Ectodermal cell (in vitro differentiated cells): ENCODE results near the gene AGPAT3.

Experiments used
- H3K27ac ChIP-seq: 2 replicates; pipeline ENCODE4 v1.7.0; 2013; ENCODE audit warnings: mild to moderate bottlenecking, low read depth, low read length; ENCODE audit not compliant: insufficient read depth, poor library complexity, severe bottlenecking
- H3K27me3 ChIP-seq: 2 replicates; pipeline ENCODE4 v1.7.0; 2013; ENCODE audit warnings: mild to moderate bottlenecking, low read length; ENCODE audit not compliant: insufficient read depth, control insufficient read depth, poor library complexity, severe bottlenecking
- H3K36me3 ChIP-seq: one replicate; pipeline ENCODE4 v1.7.0; 2013; ENCODE audit warnings: low read length; ENCODE audit not compliant: control insufficient read depth, insufficient read depth
- H3K4me1 ChIP-seq: one replicate; pipeline ENCODE4 v1.7.0; 2013; ENCODE audit warnings: low read length; ENCODE audit not compliant: control insufficient read depth, insufficient read depth
- H3K4me3 ChIP-seq: 2 replicates; pipeline ENCODE4 v1.7.0; 2013; ENCODE audit warnings: low read depth, low read length, control low read depth; ENCODE audit not compliant: insufficient read depth
- H3K9me3 ChIP-seq: 2 replicates; pipeline ENCODE4 v1.7.0; 2013; ENCODE audit warnings: mild to moderate bottlenecking, low read length, moderate library complexity; ENCODE audit not compliant: control insufficient read depth
- WGBS, 2 experiments: methylation state at CpG; one replicate each; pipeline ENCODE4 v1.1.7; 2013; ENCODE audit warnings: missing lambda C conversion rate in 2 of 2; 5-methylcytosine and 5-hydroxymethylcytosine counted together

The AGPAT3 gene

DNA sequence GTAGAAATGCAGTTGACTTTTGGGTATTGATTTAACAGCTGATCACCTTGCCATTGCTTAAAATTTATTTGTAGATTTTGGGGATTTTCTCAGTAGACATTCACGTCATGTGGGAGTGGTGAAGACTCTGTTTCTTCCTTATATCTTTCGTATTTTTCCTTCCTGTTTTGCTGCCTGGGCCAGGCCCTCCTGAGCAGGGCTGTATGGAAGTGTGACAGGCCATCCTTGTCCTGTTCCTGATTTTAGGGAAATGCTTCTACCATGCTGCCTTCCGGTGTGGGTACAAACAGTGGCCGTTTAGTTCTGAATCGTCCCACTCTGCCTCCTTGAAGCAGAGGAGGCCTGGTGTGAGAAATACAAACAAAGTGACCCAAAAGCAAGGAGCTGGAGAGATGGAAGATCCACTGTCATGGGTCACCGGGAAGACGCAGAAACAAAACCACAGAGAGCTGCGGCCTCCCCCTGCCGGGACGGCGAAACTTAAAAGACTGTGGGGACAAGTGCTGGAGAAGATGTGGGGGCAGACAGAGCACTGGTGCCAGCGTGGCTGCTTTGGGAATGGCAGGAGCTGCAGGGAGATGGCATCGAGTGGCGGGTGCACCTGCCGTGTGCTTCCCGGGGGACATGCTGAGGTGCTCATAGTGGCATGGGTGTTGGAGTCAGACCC, 7.6 kb downstream of the AGPAT3 start:
- no peaks in the 10 kb centered on the region for H3K27me3 ChIP-seq
- H3K27ac ChIP-seq, result no peak overlapping the region
- no peaks in the 10 kb centered on the region for H3K4me1 ChIP-seq
- WGBS, 2 experiments, result 89 to 96% methylated on average over 16 of the region's 16 CpGs
- H3K9me3 ChIP-seq, result no peaks in the 10 kb centered on the region
- no peaks in the 10 kb centered on the region for H3K36me3 ChIP-seq
- no peak overlapping the region for H3K4me3 ChIP-seq

DNA sequence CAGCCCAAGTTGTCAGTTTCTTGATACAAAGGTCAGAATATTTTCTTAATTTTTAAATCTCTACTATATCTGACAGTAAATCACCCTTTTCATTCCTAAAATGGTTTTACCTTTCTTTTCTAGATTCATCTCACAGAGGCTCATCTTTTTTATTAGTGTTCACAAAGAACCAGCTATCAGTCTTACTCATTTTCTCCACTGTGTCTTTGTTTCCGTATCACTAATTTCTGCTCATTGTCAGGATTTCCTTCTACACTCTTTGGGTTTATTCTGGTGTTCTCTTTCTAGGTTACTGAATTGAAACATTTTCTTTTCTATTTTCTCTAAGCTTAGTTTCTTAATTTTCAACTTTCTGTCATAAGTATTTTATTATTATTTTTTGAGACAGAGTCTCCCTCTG, 8.7 kb downstream of the AGPAT3 start:
- 90 to 100% methylated on average over 1 of the region's 1 CpG for WGBS, 2 experiments
- Histone ChIP-seq H3K27ac (no peak overlapping the region), H3K9me3 (no peaks in the 10 kb centered on the region), H3K4me1 (no peaks in the 10 kb centered on the region), H3K36me3 (no peaks in the 10 kb centered on the region), H3K27me3 (no peaks in the 10 kb centered on the region), H3K4me3 (no peak overlapping the region)

DNA sequence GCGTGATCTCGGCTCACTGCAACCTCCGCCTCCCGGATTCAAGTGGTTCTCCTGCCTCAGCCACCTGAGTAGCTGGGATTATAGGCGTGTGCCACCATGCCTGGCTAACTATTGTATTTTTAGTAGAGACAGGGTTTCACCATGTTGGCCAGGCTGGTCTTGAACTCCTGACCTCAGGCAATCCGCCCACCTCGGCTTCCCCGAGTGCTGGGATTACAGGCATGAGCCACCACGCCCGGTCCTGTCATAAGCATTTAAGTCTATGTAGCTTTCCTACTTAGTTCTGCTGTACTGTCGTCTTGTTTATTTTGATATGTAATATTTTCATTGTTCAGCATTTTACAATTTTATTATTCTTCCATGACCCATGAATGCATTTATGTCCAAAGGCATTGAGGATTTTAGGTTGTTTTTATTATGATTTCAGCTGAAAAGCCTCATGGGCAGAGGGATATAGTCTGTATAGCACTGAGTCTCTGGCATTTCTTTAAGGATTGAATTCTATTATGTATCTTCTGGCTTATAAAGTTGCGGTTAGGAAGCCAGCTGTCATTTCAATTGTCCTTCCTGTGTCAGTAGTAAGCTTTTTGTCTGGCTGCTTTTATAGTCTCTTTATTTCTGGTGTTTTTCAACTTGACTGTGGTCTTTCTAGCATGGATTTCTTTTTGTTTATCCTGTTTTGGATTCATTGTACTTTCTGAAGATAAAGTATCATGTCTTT, 9.2 kb downstream of the AGPAT3 start:
- Histone ChIP-seq H3K27ac (no peak overlapping the region), H3K4me1 (no peaks in the 10 kb centered on the region), H3K36me3 (no peaks in the 10 kb centered on the region), H3K4me3 (no peak overlapping the region), H3K9me3 (no peaks in the 10 kb centered on the region), H3K27me3 (no peaks in the 10 kb centered on the region)
- 83 to 87% methylated on average over 11 of the region's 12 CpGs for WGBS, 2 experiments

DNA sequence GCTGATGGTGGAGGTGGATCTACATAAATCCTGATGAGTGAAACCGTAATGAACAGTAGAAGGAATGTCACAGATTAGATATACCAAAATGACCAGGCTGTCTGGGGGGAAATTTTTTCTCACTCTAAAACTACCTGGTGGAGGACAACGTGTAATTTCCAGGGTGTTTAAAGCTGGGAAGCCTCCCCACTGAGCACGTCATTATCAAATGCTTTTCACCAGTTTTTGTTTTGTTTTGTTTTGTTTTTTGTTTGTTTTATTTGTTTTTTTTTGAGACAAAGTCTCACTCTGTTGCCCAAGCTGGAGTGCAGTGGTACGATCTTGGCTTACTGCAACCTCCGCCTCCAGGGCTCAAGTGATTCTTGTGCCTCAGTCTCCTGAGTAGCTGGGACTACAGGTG, 11.6 kb downstream of the AGPAT3 start:
- 85 to 94% methylated on average over 5 of the region's 5 CpGs for WGBS, 2 experiments
- Histone ChIP-seq H3K9me3 (no peaks in the 10 kb centered on the region), H3K4me3 (no peak overlapping the region), H3K27me3 (no peaks in the 10 kb centered on the region), H3K4me1 (no peaks in the 10 kb centered on the region), H3K27ac (no peak overlapping the region), H3K36me3 (no peaks in the 10 kb centered on the region)

DNA sequence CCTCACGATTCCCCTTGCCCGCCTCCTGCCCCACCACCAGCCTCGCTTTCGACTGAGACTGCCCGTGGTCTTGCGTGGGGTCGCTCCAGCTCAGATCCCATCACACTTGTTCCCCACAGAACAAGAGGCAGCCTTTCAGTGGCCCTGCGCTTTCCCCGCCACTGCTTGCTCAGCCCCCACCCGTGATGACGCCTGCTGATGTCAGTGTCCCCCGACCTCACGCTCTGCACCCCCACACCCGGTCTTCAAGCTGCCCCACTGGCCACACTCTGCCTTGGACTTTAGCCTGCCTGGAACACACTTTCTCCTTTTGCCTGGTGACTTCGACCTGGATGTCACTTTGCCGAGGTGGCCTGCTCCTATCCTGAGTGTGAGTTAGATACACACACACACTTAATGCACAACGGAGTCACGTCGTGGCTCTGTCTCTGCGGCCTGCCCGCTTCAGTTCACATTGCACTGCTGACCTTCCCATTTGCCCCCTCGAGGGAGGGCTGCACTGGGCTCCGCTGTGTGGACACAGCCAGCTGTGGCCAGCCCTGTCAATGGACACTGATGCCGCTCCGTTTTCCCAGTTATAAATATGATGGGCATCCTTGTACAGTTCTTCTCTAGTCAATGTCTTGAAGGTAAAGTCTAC, 13.0 kb downstream of the AGPAT3 start:
- no peaks in the 10 kb centered on the region for H3K4me1 ChIP-seq
- H3K36me3 ChIP-seq, result no peaks in the 10 kb centered on the region
- H3K4me3 ChIP-seq, result no peak overlapping the region
- no peaks in the 10 kb centered on the region for H3K27me3 ChIP-seq
- no peak overlapping the region for H3K27ac ChIP-seq
- H3K9me3 ChIP-seq, result no peaks in the 10 kb centered on the region
- WGBS, 2 experiments, result 93 to 94% methylated on average over 25 of the region's 25 CpGs

DNA sequence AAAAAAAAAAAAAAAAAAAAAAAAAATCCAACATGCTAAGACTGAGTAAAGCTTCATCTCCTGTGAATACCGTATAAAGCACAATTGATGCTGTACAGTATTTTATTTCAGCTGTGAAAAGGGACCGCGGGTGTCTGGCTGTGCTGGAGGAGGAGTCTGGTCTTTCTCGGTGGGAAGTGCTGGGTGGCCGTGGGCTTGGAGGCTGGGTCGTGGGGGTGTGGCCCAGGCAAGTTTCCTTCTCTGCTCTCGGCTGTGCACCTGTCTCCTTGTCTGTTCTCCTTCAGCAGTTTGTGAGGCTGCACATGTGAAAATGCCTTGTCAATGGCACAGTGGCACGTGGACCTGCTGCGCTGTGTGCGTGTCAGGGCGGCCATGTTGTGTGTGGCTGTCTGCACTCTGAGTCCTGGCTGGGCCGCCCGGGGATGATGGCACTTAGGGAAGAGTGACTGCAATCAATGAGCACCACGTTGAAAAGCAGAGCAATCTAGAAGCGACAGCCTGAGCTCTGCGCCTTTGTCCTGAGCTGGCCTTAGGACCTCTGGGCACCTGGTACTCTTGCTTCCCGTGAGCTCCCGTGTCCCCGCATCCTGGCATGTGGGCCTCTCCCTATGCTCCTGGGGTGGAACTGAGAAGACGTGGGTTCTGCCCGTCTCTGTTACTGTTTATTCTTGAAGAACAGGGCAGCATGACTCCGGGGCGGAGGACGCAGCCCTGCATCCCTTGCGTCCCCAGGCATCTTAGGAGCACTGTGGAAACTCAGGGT, 14.5 kb downstream of the AGPAT3 start:
- Histone ChIP-seq H3K27me3 (no peaks in the 10 kb centered on the region), H3K36me3 (no peaks in the 10 kb centered on the region), H3K27ac (no peak overlapping the region), H3K4me1 (peaks cover 3% of the 10 kb centered on the region), H3K9me3 (no peaks in the 10 kb centered on the region), H3K4me3 (no peak overlapping the region)
- WGBS, 2 experiments, result 92 to 93% methylated on average over 25 of the region's 25 CpGs

DNA sequence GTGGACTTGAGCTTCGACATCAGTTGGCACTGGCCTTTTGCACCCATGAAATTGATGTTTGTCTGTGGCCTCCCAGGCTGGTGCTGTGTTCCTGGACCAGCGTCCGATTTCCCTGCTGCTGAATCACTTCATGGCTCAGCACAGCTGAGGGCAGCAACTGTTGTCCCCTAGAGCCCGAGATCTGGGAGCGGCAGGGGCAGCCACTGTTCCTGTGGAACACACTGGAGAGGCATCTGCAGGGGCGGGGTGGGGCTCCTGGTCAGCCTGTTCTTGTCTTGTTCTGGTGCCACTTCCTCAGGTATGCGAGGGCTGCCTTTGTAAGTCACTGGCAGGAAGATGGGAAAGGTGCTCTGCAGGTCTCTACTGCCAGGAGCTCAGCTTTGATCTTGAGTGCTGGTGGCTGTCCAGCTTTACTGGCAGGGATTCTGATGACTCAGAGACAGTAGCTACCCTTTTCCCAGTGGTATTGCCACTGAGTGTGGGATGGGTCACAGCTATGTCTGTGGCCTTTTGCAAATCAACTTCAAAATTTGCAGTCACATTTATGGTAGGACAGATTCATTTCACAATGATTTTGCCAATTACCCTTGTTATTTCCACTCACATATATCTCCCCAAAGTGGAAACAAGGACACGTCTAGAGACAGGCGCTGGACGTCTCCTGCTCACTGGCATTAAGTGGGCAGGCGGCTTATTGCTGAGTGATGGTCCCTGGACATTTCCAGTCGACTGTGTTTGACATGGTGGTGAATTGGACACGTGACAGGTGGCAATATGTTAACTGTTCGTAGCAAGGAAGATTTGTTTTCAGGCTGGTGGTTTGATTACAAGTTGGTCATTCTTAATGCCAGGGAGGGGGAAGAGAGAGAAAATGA, 15.3 kb downstream of the AGPAT3 start:
- Histone ChIP-seq H3K4me1 (peaks cover 9% of the 10 kb centered on the region), H3K27ac (no peak overlapping the region), H3K27me3 (no peaks in the 10 kb centered on the region), H3K9me3 (no peaks in the 10 kb centered on the region), H3K4me3 (no peak overlapping the region), H3K36me3 (no peaks in the 10 kb centered on the region)
- WGBS, 2 experiments, result 89 to 91% methylated on average over 14 of the region's 14 CpGs

DNA sequence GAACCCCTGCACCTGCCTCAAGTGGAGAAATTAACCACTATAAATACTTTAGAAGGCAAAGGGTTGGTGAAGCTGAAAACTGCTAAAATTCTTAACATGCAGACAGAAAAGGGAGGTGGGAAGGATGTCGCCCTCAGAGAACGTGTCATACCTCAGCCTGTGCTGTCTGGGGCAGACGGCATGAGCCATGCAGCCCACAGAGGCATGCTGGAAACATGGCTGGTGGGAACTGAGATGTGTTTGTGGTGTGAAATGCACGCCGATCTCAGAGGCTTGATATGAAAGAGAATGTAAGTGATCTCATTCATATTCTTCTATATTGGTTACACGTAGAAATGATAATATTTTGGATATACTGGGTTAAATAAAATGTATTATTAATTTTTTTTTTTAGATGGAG, 16.3 kb downstream of the AGPAT3 start:
- no peak overlapping the region for H3K27ac ChIP-seq
- no peaks in the 10 kb centered on the region for H3K27me3 ChIP-seq
- no peak overlapping the region for H3K4me3 ChIP-seq
- no peaks in the 10 kb centered on the region for H3K9me3 ChIP-seq
- peaks cover 9% of the 10 kb centered on the region for H3K4me1 ChIP-seq
- H3K36me3 ChIP-seq, result no peaks in the 10 kb centered on the region
- WGBS, 2 experiments, result 92 to 94% methylated on average over 5 to 6 of the region's 6 CpGs

DNA sequence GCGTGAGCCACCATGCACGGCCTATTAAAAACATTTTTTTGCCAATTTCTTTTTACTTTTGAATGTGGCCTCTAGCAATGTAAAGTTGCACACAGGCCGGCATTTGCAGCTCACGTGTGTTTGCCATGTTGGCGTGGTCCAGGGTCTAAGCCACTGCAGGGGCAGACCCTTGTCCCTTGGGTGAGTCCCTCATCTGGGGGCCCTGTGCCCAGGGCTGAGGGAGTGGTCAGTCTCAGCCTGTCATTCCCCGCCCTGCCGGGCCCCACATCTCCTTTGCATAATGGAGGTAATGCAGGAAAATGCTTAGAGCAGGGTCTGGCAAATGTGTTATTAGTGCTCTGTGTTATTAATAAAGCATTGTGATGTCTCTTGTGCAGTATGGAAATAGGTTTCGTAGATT, 16.9 kb downstream of the AGPAT3 start:
- 94 to 98% methylated on average over 8 of the region's 8 CpGs for WGBS, 2 experiments
- Histone ChIP-seq H3K27ac (no peak overlapping the region), H3K4me1 (peaks cover 9% of the 10 kb centered on the region), H3K4me3 (no peak overlapping the region), H3K27me3 (no peaks in the 10 kb centered on the region), H3K36me3 (no peaks in the 10 kb centered on the region), H3K9me3 (no peaks in the 10 kb centered on the region)
